Stimulated activated CD4-positive, alpha-beta T cell treated with anti-CD3 and anti-CD28 coated beads, TNF-alpha, amount 100 ng/mL, for 1 hour (primary cell): ENCODE measurements around the gene P2RY14.
"Not testable (repeated sequence)": the region's sequence is repeated elsewhere in the genome, so short reads cannot be mapped to it uniquely, and the experiment has no call there.

Source experiments
- DNase-seq, 3 donors: peaks; one replicate each; pipeline ENCODE4 v3.0.0-alpha.2; 2020; ENCODE audit warnings: low read depth in 3 of 3, low spot score in 1 of 3

P2RY14 gene

GRCh38 chr3:151262871-151263525, 15.3 kb downstream of the P2RY14 start:
- DNase-seq, result no peak

- DNase-seq, result no peak
Observed at GRCh38 chr3:151259664-151260063, 18.7 kb downstream of the P2RY14 start.

- no peak for DNase-seq
Observed at GRCh38 chr3:151256749-151257148, 21.6 kb downstream of the P2RY14 start.

GRCh38 chr3:151248772-151249337, 29.5 kb downstream of the P2RY14 start:
- no peak for DNase-seq

- not testable (repeated sequence) for DNase-seq
Observed at GRCh38 chr3:151242006-151242405, 36.3 kb downstream of the P2RY14 start.

- no peak for DNase-seq
Observed at GRCh38 chr3:151236736-151237135, 41.6 kb downstream of the P2RY14 start.

GRCh38 chr3:151236316-151236715, 42.0 kb downstream of the P2RY14 start:
- DNase-seq, result no peak

GRCh38 chr3:151234825-151235224, 43.5 kb downstream of the P2RY14 start:
- no peak for DNase-seq

GRCh38 chr3:151232991-151233390, 45.4 kb downstream of the P2RY14 start:
- DNase-seq, result no peak

- DNase-seq, result not testable (repeated sequence)
Observed at GRCh38 chr3:151232403-151232802, 45.9 kb downstream of the P2RY14 start.

GRCh38 chr3:151230646-151231045, 47.7 kb downstream of the P2RY14 start:
- DNase-seq, result no peak

GRCh38 chr3:151228666-151229040, 49.7 kb downstream of the P2RY14 start:
- DNase-seq, result no peak

- peak; percentile 59 to 66 (median 61) for DNase-seq
Observed at GRCh38 chr3:151227807-151228665, 50.3 kb downstream of the P2RY14 start.

GRCh38 chr3:151227266-151227806, 51.0 kb downstream of the P2RY14 start:
- no peak for DNase-seq

GRCh38 chr3:151226825-151227224, 51.5 kb downstream of the P2RY14 start:
- DNase-seq, result no peak

GRCh38 chr3:151226088-151226563, 52.2 kb downstream of the P2RY14 start:
- no peak for DNase-seq

GRCh38 chr3:151225040-151225975, 53.0 kb downstream of the P2RY14 start:
- no peak for DNase-seq

- no peak for DNase-seq
Observed at GRCh38 chr3:151224268-151224866, 54.0 kb downstream of the P2RY14 start.

- DNase-seq, result no peak
Observed at GRCh38 chr3:151219056-151219455, 59.3 kb downstream of the P2RY14 start.

- no peak for DNase-seq
Observed at GRCh38 chr3:151218136-151218535, 60.2 kb downstream of the P2RY14 start.
